Astrocyte of the spinal cord (primary cell): ENCODE measurements around the gene TEAD4.

Experiments
- DNase-seq: peaks from one replicate; pipeline ENCODE4 v3.0.0; 2011; ENCODE audit warnings: low read depth, low spot score
- H3K4me3 ChIP-seq: 2 replicates; pipeline ENCODE4 v1.5.1; 2011; ENCODE audit warnings: low read depth, mild to moderate bottlenecking, low read length, moderate library complexity
- CTCF ChIP-seq: IDR thresholded peaks from 2 replicates; pipeline ENCODE4 v1.5.1; 2012; ENCODE audit warnings: low read depth, mild to moderate bottlenecking, low read length, inconsistent platforms
- in situ Hi-C: cut with HindIII; loops from 2 replicates; pipeline ENCODE4 v1.10.0; 2017; ENCODE audit warnings: low sequenced_read_pairs

Gene TEAD4

GRCh38 chr12:2959192-2959504 is at the start of gene TEAD4:
TEAD4 (plus strand) TSS chr12:2959397.
- in situ Hi-C loops = no loop called here
- H3K4me3 ChIP-seq = peak within 1 kb of the TSS; percentile 58
- DNase-seq = peak; percentile 74

GRCh38 chr12:2912216-2912575 is 47.0 kb upstream of the TEAD4 start:
- DNase-seq = no peak
- no peak overlapping the region for H3K4me3 ChIP-seq
- TF ChIP-seq CTCF = no peak
- in situ Hi-C loops = no loop called here

More at GRCh38 chr12:2959192-2959504, at the start of gene TEAD4:
- TF ChIP-seq CTCF = no peak

GRCh38 chr12:2919249-2919648 is 39.9 kb upstream of the TEAD4 start:
- in situ Hi-C loops = no loop called here
- DNase-seq = no peak
- H3K4me3 ChIP-seq = no peak overlapping the region
- TF ChIP-seq CTCF = no peak

GRCh38 chr12:2922329-2922728 is 36.9 kb upstream of the TEAD4 start:
- TF ChIP-seq CTCF = no peak

GRCh38 chr12:2923057-2923456 is 36.1 kb upstream of the TEAD4 start:
- in situ Hi-C loops = no loop called here
- H3K4me3 ChIP-seq = no peak overlapping the region
- TF ChIP-seq CTCF = no peak
- no peak for DNase-seq

More at GRCh38 chr12:2922329-2922728, 36.9 kb upstream of the TEAD4 start:
- no peak overlapping the region for H3K4me3 ChIP-seq
- no peak for DNase-seq
- in situ Hi-C loops = no loop called here

GRCh38 chr12:2924019-2924418 is 35.2 kb upstream of the TEAD4 start:
- no peak overlapping the region for H3K4me3 ChIP-seq
- in situ Hi-C loops = no loop called here
- peak; percentile 60 for DNase-seq
- TF ChIP-seq CTCF = no peak
